HG02678 (cell line): ENCODE data around the gene OST4.
"Not testable (repeated sequence)": the region's sequence is repeated elsewhere in the genome, so short reads cannot be mapped to it uniquely, and the experiment has no call there.

Experiments used
- ATAC-seq: cut with Tn5 transposase; IDR thresholded peaks from one replicate; pipeline ENCODE4 v1.9.1; 2021; ENCODE audit warnings: mild to moderate bottlenecking, moderate library complexity; ENCODE audit not compliant: unreplicated experiment

Gene OST4

GRCh38 chr2:27071277-27071989 lies at the start of gene OST4:
Gene OST4, minus strand, starts transcription at chr2:27071654.
- ATAC-seq, result peak; percentile 90

GRCh38 chr2:27119330-27119670 lies 47.8 kb upstream of the OST4 start:
- not testable (repeated sequence) for ATAC-seq

- no peak for ATAC-seq
Observed at GRCh38 chr2:27118525-27119329, 47.3 kb upstream of the OST4 start, which contains the start of gene CGREF1. Gene CGREF1, minus strand, starts transcription at chr2:27119128. Its CDS starts 14,762 bp downstream, at chr2:27104366.

- no peak for ATAC-seq
Observed at GRCh38 chr2:27117995-27118524, 46.6 kb upstream of the OST4 start.

- ATAC-seq, result no peak
Observed at GRCh38 chr2:27115519-27115918, 44.1 kb upstream of the OST4 start.

- not testable (repeated sequence) for ATAC-seq
Observed at GRCh38 chr2:27111392-27112078, 40.1 kb upstream of the OST4 start.

GRCh38 chr2:27110603-27111352 lies 39.3 kb upstream of the OST4 start:
- not testable (repeated sequence) for ATAC-seq

- ATAC-seq, result no peak
Observed at GRCh38 chr2:27109083-27109482, 37.6 kb upstream of the OST4 start.

- ATAC-seq, result no peak
Observed at GRCh38 chr2:27108221-27108620, 36.8 kb upstream of the OST4 start.

GRCh38 chr2:27105981-27106380 lies 34.5 kb upstream of the OST4 start:
- no peak for ATAC-seq

GRCh38 chr2:27102329-27102728 lies 30.9 kb upstream of the OST4 start:
- ATAC-seq, result no peak

- ATAC-seq, result no peak
Observed at GRCh38 chr2:27100036-27100435, 28.6 kb upstream of the OST4 start.

GRCh38 chr2:27099334-27099955 lies 28.0 kb upstream of the OST4 start:
- ATAC-seq, result no peak

GRCh38 chr2:27097341-27097740 lies 25.9 kb upstream of the OST4 start:
- no peak for ATAC-seq

- ATAC-seq, result no peak
Observed at GRCh38 chr2:27096748-27097297, 25.4 kb upstream of the OST4 start.

- ATAC-seq, result peak; percentile 48
Observed at GRCh38 chr2:27095745-27096651, 24.5 kb upstream of the OST4 start.

GRCh38 chr2:27095427-27095744 lies 23.9 kb upstream of the OST4 start:
- no peak for ATAC-seq

- no peak for ATAC-seq
Observed at GRCh38 chr2:27094353-27094984, 23.0 kb upstream of the OST4 start.
